GM18909 (cell line): ENCODE measurements around the gene PDZRN3.
"Not testable (repeated sequence)": the region's sequence is repeated elsewhere in the genome, so short reads cannot be mapped to it uniquely, and the experiment has no call there.

Experiments
- ATAC-seq: cut with Tn5 transposase; IDR thresholded peaks from one replicate; pipeline ENCODE4 v1.9.1; 2021; ENCODE audit warnings: mild to moderate bottlenecking; ENCODE audit not compliant: unreplicated experiment, poor library complexity

Gene PDZRN3

GRCh38 chr3:73473898-73474416, 150.8 kb downstream of the PDZRN3 start:
- no peak for ATAC-seq

- ATAC-seq, result no peak
These were observed 151.4 kb downstream of the PDZRN3 start for GRCh38 chr3:73473181-73473897.

- no peak for ATAC-seq
These were observed 152.6 kb downstream of the PDZRN3 start for GRCh38 chr3:73471986-73472787.

GRCh38 chr3:73470860-73471259, 153.9 kb downstream of the PDZRN3 start:
- ATAC-seq, result no peak

GRCh38 chr3:73469331-73469730, 155.4 kb downstream of the PDZRN3 start:
- ATAC-seq, result no peak

- no peak for ATAC-seq
These were observed 157.5 kb downstream of the PDZRN3 start for GRCh38 chr3:73467211-73467610.

- ATAC-seq, result no peak
These were observed 158.8 kb downstream of the PDZRN3 start for GRCh38 chr3:73465926-73466325.

- not testable (repeated sequence) for ATAC-seq
These were observed 160.6 kb downstream of the PDZRN3 start for GRCh38 chr3:73464126-73464525.

GRCh38 chr3:73461547-73461946, 163.2 kb downstream of the PDZRN3 start:
- ATAC-seq, result no peak

- ATAC-seq, result no peak
These were observed 165.0 kb downstream of the PDZRN3 start for GRCh38 chr3:73459711-73460110.

- ATAC-seq, result no peak
These were observed 171.1 kb downstream of the PDZRN3 start for GRCh38 chr3:73453666-73454065.

- no peak for ATAC-seq
These were observed 172.0 kb downstream of the PDZRN3 start for GRCh38 chr3:73452729-73453128.

- ATAC-seq, result peak; percentile 51
These were observed 173.3 kb downstream of the PDZRN3 start for GRCh38 chr3:73451301-73451944.

GRCh38 chr3:73449774-73450173, 175.0 kb downstream of the PDZRN3 start:
- ATAC-seq, result peak; percentile 38

- ATAC-seq, result peak; percentile 93
These were observed 175.9 kb downstream of the PDZRN3 start for GRCh38 chr3:73448761-73449301.

- ATAC-seq, result no peak
These were observed 176.7 kb downstream of the PDZRN3 start for GRCh38 chr3:73448041-73448440.

- no peak for ATAC-seq
These were observed 177.6 kb downstream of the PDZRN3 start for GRCh38 chr3:73447111-73447510.

GRCh38 chr3:73446467-73447110, 178.2 kb downstream of the PDZRN3 start:
- no peak for ATAC-seq

- no peak for ATAC-seq
These were observed 181.9 kb downstream of the PDZRN3 start for GRCh38 chr3:73442886-73443285.

- no peak for ATAC-seq
These were observed 182.6 kb downstream of the PDZRN3 start for GRCh38 chr3:73442152-73442551.
